ENCODE data around the gene CLSTN1.

The CLSTN1 gene

DNA sequence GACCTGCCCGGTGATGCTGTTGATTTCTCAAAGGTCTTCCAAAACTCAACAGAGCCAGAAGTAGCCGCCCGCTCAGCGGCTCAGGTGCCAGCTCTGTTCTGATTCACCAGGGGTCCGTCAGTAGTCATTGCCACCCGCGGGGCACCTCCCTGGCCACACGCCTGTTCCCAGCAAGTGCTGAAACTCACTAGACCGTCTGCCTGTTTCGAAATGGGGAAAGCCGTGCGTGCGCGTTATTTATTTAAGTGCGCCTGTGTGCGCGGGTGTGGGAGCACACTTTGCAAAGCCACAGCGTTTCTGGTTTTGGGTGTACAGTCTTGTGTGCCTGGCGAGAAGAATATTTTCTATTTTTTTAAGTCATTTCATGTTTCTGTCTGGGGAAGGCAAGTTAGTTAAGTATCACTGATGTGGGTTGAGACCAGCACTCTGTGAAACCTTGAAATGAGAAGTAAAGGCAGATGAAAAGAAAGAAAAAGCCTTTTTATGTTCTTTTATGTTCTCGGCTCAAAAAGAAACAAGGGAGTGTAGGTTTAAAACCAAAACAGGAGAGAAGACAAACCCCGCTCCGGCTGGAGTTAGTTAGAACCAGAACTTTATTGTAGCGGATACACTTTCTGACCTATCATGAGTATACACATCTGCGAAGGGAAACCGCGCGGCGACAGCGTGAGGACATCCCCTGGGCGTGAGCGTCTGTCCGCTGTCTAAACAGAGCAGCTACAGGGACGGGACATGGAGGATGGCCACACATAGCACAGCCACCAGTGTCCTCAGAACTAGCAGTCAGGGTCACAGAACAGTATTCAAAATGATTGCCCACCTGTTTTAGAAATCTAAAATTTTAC, 95.1 kb downstream of the CLSTN1 start:
- H3K4me3 ChIP-seq (ENCODE audit: low read length) = no peak overlapping the region
- H3K4me1 ChIP-seq (ENCODE audit: control insufficient read depth, insufficient read depth, low read length) = no peaks in the 10 kb centered on the region
- H3K27me3 ChIP-seq (ENCODE audit: control insufficient read depth, insufficient read depth, low read length) = no peaks in the 10 kb centered on the region
- H3K9ac ChIP-seq (ENCODE audit: low read length) = no peak overlapping the region
- no peaks in the 10 kb centered on the region for H3K9me3 ChIP-seq (ENCODE audit: control insufficient read depth, low read length)
- peaks cover 19% of the 10 kb centered on the region for H3K36me3 ChIP-seq (ENCODE audit: control insufficient read depth, insufficient read depth, low read length)

DNA sequence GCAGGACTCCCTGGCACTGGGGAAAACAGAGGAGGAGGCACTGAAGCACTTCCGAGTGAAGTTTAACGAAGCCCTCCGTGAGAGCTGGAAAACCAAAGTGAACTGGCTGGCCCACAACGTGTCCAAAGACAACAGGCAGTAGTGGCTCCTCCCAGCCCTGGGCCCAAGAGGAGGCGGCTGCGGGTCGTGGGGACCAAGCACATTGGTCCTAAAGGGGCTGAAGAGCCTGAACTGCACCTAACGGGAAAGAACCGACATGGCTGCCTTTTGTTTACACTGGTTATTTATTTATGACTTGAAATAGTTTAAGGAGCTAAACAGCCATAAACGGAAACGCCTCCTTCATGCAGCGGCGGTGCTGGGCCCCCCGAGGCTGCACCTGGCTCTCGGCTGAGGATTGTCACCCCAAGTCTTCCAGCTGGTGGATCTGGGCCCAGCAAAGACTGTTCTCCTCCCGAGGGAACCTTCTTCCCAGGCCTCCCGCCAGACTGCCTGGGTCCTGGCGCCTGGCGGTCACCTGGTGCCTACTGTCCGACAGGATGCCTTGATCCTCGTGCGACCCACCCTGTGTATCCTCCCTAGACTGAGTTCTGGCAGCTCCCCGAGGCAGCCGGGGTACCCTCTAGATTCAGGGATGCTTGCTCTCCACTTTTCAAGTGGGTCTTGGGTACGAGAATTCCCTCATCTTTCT, 96.7 kb downstream of the CLSTN1 start:
- Histone ChIP-seq H3K27me3 (ENCODE audit: control insufficient read depth, insufficient read depth, low read length) (no peaks in the 10 kb centered on the region), H3K36me3 (ENCODE audit: control insufficient read depth, insufficient read depth, low read length) (peaks cover 9% of the 10 kb centered on the region), H3K4me3 (ENCODE audit: low read length) (no peak overlapping the region)

DNA sequence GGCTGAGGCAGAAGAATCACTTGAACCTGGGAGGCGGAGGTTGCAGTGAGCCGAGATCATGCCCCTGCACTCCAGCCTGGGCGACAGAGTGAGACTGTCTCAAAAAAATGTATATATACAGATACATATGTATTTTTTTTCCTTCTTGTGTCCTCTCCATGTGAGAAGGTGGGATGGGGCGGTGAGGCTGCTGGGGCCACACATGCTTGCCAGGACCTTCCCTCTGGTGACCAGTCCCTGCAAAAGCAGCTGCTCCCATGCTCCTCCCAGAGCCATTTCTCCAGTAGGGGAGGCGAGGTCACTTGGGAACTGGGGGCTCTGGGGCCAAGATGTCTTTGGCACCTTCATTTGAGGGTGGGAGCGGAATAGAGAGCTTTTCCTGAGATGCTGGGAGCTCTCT, 97.4 kb downstream of the CLSTN1 start:
- H3K27me3 ChIP-seq (ENCODE audit: control insufficient read depth, insufficient read depth, low read length) = no peaks in the 10 kb centered on the region
- no peaks in the 10 kb centered on the region for H3K9me3 ChIP-seq (ENCODE audit: control insufficient read depth, low read length)
- no peaks in the 10 kb centered on the region for H3K4me1 ChIP-seq (ENCODE audit: control insufficient read depth, insufficient read depth, low read length)
- no peak overlapping the region for H3K4me3 ChIP-seq (ENCODE audit: low read length)
- peaks cover 7% of the 10 kb centered on the region for H3K36me3 ChIP-seq (ENCODE audit: control insufficient read depth, insufficient read depth, low read length)
- H3K9ac ChIP-seq (ENCODE audit: low read length) = no peak overlapping the region

More for the DNA sequence above, 96.7 kb downstream of the CLSTN1 start:
- no peaks in the 10 kb centered on the region for H3K9me3 ChIP-seq (ENCODE audit: control insufficient read depth, low read length)
- H3K9ac ChIP-seq (ENCODE audit: low read length) = no peak overlapping the region
- H3K4me1 ChIP-seq (ENCODE audit: control insufficient read depth, insufficient read depth, low read length) = no peaks in the 10 kb centered on the region

DNA sequence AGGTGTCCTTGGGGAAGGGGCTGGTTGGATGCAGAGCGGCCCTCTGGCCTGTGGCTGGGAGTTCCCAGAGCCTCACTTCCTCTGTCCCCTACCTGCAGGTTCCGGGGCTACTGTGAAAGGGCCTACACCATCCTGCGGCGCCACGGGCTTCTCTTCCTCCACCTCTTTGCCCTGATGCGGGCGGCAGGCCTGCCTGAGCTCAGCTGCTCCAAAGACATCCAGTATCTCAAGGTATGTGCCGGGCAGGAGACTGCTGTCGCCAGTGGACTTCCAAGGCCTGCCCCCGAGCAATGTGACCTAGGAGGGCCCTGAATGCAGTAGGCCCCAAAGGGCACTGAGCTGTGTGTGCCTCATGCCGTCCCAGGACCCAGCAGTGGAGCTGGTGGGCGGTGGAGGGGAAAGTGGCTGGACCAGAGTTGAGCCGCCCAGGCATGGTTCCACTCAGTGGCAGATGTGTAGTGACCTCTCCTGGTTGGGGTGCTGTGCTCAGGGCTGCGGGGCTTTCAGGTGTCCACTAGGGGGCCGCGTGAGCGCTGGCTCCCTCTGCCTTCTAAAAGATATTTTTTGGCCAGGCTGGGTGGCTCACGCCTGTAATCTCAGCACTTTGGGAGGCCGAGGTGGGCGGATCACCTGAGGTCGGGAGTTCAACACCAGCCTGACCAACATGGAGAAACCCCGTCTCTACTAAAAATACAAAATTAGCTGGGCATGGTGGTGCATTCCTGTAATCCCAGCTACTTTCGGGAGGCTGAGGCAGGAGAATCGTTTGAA, 98.9 kb downstream of the CLSTN1 start:
- Histone ChIP-seq H3K27me3 (ENCODE audit: control insufficient read depth, insufficient read depth, low read length) (no peaks in the 10 kb centered on the region), H3K36me3 (ENCODE audit: control insufficient read depth, insufficient read depth, low read length) (no peaks in the 10 kb centered on the region), H3K4me3 (ENCODE audit: low read length) (no peak overlapping the region), H3K4me1 (ENCODE audit: control insufficient read depth, insufficient read depth, low read length) (no peaks in the 10 kb centered on the region), H3K9me3 (ENCODE audit: control insufficient read depth, low read length) (no peaks in the 10 kb centered on the region), H3K9ac (ENCODE audit: low read length) (no peak overlapping the region)

DNA sequence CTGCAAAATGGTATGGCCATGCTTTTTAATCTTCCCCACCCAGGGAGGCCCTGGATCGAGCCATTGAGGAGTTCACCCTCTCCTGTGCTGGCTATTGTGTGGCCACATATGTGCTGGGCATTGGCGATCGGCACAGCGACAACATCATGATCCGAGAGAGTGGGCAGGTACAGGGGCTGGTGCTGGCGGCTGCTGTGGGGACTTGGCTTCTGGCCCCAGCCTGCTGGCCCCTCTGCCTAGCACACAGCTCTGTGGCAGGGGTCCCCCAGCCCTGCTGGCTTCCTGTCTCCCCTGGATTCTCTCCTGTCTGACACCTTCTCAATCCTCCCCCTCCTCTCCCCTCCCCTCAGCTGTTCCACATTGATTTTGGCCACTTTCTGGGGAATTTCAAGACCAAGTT, 99.8 kb downstream of the CLSTN1 start:
- Histone ChIP-seq H3K36me3 (ENCODE audit: control insufficient read depth, insufficient read depth, low read length) (no peaks in the 10 kb centered on the region), H3K4me1 (ENCODE audit: control insufficient read depth, insufficient read depth, low read length) (no peaks in the 10 kb centered on the region), H3K9ac (ENCODE audit: low read length) (no peak overlapping the region), H3K27me3 (ENCODE audit: control insufficient read depth, insufficient read depth, low read length) (no peaks in the 10 kb centered on the region), H3K4me3 (ENCODE audit: low read length) (no peak overlapping the region), H3K9me3 (ENCODE audit: control insufficient read depth, low read length) (no peaks in the 10 kb centered on the region)

DNA sequence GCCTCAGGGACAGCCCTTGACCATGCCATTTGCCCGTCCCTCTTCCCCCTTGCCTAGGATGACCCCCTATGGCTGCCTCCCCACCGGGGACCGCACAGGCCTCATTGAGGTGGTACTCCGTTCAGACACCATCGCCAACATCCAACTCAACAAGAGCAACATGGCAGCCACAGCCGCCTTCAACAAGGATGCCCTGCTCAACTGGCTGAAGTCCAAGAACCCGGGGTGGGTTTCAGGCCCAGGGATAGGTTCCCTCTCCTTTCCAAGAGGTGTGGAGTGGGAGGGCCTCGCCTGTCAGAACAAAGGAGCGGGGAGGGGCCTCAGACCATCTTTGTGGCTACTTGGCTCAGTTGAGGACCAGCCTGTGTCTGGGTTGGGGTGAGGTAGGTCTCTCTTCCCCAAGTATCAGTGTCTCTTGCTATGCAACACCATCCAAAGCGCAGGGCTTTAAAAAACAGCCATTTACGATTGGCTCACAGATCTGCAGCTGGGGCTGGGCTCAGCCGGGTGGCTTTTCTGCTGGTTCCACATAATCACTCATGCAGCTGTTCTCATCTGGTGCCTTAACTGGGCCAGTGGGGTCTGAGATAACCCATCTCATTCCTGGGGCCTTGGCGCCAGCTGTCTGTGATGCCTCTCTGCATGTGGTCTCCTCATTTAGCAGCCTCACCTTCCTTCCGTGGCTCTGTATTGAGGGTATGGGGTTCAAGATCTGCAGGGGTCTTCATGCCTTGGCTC, 100.5 kb downstream of the CLSTN1 start:
- Histone ChIP-seq H3K4me1 (ENCODE audit: control insufficient read depth, insufficient read depth, low read length) (no peaks in the 10 kb centered on the region), H3K4me3 (ENCODE audit: low read length) (no peak overlapping the region), H3K36me3 (ENCODE audit: control insufficient read depth, insufficient read depth, low read length) (no peaks in the 10 kb centered on the region), H3K27me3 (ENCODE audit: control insufficient read depth, insufficient read depth, low read length) (no peaks in the 10 kb centered on the region), H3K9ac (ENCODE audit: low read length) (no peak overlapping the region), H3K9me3 (ENCODE audit: control insufficient read depth, low read length) (no peaks in the 10 kb centered on the region)

DNA sequence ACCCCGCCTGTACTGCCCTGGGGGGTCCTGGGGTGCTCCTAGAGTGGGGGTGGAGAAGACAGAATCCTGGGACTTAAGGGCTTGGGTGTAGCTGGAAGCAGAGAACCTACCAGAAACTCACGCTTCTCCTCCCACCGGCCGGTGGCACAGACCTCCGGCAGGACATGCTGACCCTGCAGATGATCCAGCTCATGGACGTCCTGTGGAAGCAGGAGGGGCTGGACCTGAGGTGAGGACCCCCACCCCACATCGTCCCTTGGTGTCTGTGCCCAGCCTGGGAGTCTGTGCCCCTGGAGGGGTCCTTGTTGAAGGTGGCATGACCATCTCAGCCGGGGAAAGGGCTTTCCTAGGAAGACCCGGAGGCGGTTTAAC, 101.4 kb downstream of the CLSTN1 start:
- H3K4me1 ChIP-seq (ENCODE audit: control insufficient read depth, insufficient read depth, low read length) = no peaks in the 10 kb centered on the region
- H3K36me3 ChIP-seq (ENCODE audit: control insufficient read depth, insufficient read depth, low read length) = no peaks in the 10 kb centered on the region
- no peak overlapping the region for H3K9ac ChIP-seq (ENCODE audit: low read length)

DNA sequence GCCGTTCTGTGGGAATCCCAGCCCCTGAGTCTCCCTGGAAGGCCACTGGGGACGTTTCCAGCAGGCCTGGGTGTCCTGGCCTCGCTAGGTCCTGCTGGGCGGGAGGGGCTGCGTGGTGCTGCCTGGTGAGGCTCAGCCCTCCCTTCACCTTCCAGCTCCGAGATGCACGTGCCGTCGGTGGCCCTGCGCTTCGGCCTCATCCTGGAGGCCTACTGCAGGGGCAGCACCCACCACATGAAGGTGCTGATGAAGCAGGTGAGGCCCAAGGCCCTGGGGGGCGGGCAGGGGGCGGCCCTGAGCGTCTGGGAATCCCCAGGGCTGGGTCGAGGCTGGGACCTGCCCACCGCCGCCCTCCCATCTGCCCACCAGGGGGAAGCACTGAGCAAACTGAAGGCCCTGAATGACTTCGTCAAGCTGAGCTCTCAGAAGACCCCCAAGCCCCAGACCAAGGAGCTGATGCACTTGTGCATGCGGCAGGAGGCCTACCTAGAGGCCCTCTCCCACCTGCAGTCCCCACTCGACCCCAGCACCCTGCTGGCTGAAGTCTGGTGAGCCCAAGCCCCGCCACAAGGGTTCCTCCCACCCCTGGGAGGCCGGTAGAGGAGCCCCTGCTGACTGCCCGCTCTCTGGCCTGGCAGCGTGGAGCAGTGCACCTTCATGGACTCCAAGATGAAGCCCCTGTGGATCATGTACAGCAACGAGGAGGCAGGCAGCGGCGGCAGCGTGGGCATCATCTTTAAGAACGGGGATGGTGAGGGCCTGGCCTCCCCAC, 102.0 kb downstream of the CLSTN1 start:
- H3K4me1 ChIP-seq (ENCODE audit: control insufficient read depth, insufficient read depth, low read length) = no peaks in the 10 kb centered on the region
- no peak overlapping the region for H3K9ac ChIP-seq (ENCODE audit: low read length)
- H3K36me3 ChIP-seq (ENCODE audit: control insufficient read depth, insufficient read depth, low read length) = no peaks in the 10 kb centered on the region
- H3K9me3 ChIP-seq (ENCODE audit: control insufficient read depth, low read length) = no peaks in the 10 kb centered on the region
- no peaks in the 10 kb centered on the region for H3K27me3 ChIP-seq (ENCODE audit: control insufficient read depth, insufficient read depth, low read length)
- no peak overlapping the region for H3K4me3 ChIP-seq (ENCODE audit: low read length)

More for the DNA sequence above, 101.4 kb downstream of the CLSTN1 start:
- H3K27me3 ChIP-seq (ENCODE audit: control insufficient read depth, insufficient read depth, low read length) = no peaks in the 10 kb centered on the region
- H3K4me3 ChIP-seq (ENCODE audit: low read length) = no peak overlapping the region
- no peaks in the 10 kb centered on the region for H3K9me3 ChIP-seq (ENCODE audit: control insufficient read depth, low read length)

DNA sequence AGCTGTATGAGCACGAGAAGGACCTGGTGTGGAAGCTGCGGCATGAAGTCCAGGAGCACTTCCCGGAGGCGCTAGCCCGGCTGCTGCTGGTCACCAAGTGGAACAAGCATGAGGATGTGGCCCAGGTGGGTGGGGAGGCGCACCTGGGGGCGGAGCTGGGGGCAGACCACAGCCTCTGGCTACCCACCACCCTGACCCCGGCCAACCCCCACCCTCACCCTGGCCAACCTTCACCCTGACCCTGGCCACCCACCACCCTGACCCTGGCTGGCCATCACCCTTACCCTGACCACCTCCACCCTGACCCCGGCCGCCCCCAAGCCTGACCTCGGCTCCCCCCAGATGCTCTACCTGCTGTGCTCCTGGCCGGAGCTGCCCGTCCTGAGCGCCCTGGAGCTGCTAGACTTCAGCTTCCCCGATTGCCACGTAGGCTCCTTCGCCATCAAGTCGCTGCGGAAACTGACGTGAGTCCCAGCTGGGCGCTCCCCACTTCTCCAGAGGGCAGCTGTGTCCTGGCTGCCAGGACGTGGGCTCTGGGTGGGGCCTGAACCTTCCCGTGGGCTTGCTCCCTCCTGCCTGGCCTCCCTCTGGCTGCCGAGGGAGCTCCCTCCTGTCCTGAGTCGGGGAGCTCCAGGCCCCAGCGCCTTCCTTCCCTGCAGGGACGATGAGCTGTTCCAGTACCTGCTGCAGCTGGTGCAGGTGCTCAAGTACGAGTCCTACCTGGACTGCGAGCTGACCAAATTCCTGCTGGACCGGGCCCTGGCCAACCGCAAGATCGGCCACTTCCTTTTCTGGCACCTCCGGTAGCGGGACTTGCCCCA, 102.8 kb downstream of the CLSTN1 start:
- Histone ChIP-seq H3K36me3 (ENCODE audit: control insufficient read depth, insufficient read depth, low read length) (no peaks in the 10 kb centered on the region), H3K4me1 (ENCODE audit: control insufficient read depth, insufficient read depth, low read length) (no peaks in the 10 kb centered on the region), H3K27me3 (ENCODE audit: control insufficient read depth, insufficient read depth, low read length) (no peaks in the 10 kb centered on the region), H3K9ac (ENCODE audit: low read length) (no peak overlapping the region), H3K9me3 (ENCODE audit: control insufficient read depth, low read length) (no peaks in the 10 kb centered on the region), H3K4me3 (ENCODE audit: low read length) (no peak overlapping the region)

DNA sequence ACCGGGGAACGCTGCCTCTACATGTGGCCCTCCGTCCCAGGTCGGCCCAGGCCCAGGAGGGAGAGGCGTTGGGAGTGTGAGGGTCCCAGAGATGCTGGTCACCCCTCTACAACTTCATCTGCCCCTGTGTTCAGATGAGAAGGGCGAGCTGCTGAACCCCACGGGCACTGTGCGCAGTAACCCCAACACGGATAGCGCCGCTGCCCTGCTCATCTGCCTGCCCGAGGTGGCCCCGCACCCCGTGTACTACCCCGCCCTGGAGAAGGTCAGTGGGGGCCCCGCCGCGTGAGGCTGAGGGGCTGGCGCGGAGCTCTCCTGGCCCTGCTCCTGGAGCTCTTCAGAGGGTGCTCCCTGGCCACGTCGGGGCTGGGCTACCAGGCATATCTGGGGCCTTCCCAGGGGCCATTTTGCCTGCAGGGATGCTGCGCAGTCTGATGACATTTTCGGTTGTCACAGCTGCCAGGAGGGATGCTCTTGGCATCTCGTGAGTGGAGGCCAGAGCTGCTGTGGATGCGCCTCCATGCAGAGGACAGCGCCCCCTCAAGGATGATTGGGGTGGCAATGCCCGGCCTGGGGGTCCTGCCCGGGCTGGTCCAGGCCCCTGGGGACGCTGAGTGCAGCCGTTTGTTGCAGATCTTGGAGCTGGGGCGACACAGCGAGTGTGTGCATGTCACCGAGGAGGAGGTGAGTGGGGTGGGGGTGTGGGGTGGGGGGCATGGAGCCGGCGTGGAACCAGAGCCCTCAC, 103.6 kb downstream of the CLSTN1 start:
- H3K9me3 ChIP-seq (ENCODE audit: control insufficient read depth, low read length) = no peaks in the 10 kb centered on the region
- H3K4me1 ChIP-seq (ENCODE audit: control insufficient read depth, insufficient read depth, low read length) = no peaks in the 10 kb centered on the region
- H3K27me3 ChIP-seq (ENCODE audit: control insufficient read depth, insufficient read depth, low read length) = no peaks in the 10 kb centered on the region
- no peak overlapping the region for H3K4me3 ChIP-seq (ENCODE audit: low read length)
- H3K36me3 ChIP-seq (ENCODE audit: control insufficient read depth, insufficient read depth, low read length) = no peaks in the 10 kb centered on the region
- H3K9ac ChIP-seq (ENCODE audit: low read length) = no peak overlapping the region

All from mucosa of stomach (tissue), 1 donor.